NCI-H146 treated with DMSO at 0.1 percent for 48 hours (cell line): Measurements from ENCODE around the gene PLD4.
"Not testable (repeated sequence)": the region's sequence is repeated elsewhere in the genome, so short reads cannot be mapped to it uniquely, and the experiment has no call there.

Experiments used
- DNase-seq: peaks from one replicate; lab custom pipeline; 2025; ENCODE audit not compliant: unreplicated experiment; lab: John Stamatoyannopoulos, UW

The PLD4 gene

DNA sequence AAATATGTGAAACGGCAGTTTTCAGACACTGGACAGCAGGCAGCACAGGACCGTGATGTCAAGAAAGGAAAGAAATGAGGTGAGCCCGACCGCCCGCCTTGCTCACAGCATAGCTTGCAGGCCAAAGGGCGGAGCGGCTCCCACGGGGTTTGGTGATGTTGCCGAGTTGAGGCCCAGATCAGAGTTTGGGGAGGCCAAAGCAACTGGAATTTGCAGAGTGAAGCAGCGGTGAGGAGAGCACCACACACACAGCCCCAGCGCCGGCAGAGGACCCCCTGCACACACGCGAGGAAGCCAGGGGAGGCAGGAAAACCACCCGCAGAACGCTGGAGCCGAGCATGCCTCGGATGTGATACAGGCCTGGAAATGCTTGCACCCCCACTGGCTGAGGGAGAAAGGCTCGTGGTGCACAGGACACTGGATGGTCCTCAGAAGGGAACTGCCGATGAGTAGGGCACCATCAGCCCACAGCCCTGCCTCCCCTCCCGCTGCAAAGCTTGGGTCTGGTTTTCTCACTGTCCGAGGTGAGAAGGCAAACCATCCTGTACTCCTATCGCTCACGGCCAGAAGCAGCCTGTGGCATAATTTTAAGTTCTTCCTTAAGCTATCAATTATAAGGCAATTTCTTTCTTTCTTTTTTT lies 25.7 kb upstream of the PLD4 start:
- no peak for DNase-seq

- no peak for DNase-seq
These were observed 24.9 kb upstream of the PLD4 start for GRCh38 chr14:104899781-104900180.

- DNase-seq: no peak
These were observed 23.8 kb upstream of the PLD4 start for GRCh38 chr14:104900639-104901512.

DNA sequence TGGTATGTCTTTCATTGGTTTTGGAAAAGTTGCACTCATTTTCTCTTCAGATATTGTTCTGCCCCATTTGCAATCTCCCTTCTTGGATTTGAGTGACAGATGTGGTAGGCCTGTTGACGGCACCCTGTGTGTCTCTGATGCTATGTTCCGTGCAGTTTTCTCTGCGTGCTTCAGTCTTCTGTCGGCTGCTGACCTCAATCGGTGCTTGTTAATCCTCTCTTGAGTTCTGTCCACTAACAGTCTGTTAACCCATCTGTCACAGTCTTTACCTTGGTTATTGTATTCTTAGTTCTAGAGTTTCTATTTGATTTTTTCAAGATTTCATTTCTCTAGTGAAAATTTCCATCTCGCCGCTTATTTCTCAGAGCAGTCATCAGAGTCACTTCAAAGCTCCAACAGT lies 20.7 kb upstream of the PLD4 start:
- no peak for DNase-seq

DNA sequence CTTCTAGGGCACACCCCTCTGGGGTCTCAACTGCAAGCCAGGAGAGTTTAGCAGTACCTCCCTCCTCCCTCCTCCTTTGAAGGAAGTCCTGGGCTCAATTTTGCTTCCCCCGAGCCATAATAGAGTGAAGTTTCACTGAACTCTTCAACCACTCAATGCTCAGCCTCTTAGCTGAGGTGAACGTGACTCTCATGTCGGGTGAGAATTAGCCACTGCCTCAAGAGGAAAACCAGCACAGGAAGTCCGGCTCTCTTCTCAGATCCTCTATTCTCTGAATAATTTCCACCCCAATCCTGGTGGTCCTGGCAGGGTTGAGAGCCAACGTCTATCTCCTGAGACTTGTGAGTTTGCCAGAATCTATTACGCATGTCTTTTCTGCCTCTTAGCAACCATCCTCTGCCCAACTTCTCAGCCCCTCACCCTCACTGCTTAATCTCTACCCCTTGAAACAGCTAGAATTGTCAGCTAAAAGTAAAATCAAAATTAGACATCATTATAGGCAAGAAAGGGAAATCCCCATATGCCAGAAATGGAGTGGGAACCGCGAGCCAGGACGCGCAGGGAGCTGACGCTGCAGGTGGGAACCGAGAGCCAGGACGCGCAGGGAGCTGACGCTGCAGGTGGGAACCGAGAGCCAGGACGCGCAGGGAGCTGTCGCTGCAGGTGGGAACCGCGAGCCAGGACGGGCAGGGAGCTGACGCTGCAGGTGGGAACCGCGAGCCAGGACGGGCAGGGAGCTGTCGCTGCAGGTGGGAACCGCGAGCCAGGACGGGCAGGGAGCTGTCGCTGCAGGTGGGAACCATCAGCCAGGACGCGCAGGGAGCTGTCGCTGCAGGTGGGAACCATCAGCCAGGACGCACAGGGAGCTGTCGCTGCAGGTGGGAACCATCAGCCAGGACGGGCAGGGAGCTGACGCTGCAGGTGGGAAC lies 19.8 kb upstream of the PLD4 start:
- not testable (repeated sequence) for DNase-seq

DNA sequence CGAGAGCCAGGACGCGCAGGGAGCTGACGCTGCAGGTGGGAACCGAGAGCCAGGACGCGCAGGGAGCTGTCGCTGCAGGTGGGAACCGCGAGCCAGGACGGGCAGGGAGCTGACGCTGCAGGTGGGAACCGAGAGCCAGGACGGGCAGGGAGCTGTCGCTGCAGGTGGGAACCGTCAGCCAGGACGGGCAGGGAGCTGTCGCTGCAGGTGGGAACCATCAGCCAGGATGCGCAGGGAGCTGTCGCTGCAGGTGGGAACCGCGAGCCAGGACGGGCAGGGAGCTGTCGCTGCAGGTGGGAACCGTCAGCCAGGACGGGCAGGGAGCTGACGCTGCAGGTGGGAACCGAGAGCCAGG lies 19.1 kb upstream of the PLD4 start:
- not testable (repeated sequence) for DNase-seq

- DNase-seq: no peak
These were observed 16.4 kb upstream of the PLD4 start for GRCh38 chr14:104908303-104908702.

DNA sequence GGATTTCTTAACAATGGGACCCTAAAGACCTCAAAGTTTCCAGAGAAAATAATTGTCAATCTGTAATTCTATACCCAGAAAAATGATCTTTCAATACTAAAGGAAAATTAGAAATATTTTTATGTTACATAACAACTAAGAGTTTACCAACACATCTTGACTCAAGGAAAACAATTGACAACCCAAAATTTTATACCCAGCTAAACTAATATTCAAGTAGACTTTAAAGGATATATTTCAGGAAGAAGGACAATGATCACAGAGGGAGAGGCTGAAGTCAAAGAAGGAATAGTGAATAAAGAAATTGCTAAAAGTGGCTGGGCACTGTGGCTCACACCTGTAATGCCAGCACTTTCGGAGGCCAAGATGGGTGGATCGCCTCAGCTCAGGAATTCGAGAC lies 12.6 kb upstream of the PLD4 start:
- DNase-seq: no peak

DNA sequence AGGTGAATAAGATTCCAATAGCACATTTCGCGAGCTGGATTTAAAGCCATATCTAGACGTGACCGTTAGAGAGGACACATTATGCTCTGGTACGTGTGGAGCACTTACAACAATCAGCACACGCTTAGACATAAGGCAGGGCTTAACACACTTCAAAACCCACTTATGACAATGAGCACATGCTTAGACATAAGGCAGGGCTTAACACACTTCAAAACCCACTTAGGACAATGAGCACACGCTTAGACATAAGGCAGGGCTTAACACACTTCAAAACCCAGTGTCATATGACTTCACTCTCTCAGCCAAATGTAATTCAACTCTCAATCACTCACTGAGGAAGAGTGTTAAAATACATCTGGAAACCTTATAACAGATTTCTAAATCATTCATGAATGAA lies 11.2 kb upstream of the PLD4 start:
- no peak for DNase-seq

GRCh38 chr14:104917116-104917515 lies 7.6 kb upstream of the PLD4 start:
- no peak for DNase-seq

DNA sequence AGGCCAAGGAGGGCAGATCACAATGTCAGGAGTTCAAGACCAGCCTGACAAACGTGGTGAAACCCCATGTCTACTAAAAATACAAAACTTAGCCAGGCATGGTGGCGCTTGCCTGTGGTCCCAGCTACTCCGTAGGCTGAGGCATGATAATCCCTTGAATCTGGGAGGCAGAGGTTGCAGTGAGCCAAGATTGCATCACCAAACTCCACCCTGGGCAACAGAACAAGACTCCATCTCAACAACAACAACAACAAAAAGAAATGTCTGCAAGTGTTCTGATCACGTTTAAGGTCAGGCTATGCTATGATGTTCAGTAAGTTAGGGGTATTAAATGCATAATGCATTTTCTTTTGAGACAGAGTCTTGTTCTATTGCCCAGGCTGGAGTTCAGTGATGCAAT lies 6.7 kb upstream of the PLD4 start:
- DNase-seq: no peak

GRCh38 chr14:104919152-104919992 lies 5.3 kb upstream of the PLD4 start:
- DNase-seq: not testable (repeated sequence)

DNA sequence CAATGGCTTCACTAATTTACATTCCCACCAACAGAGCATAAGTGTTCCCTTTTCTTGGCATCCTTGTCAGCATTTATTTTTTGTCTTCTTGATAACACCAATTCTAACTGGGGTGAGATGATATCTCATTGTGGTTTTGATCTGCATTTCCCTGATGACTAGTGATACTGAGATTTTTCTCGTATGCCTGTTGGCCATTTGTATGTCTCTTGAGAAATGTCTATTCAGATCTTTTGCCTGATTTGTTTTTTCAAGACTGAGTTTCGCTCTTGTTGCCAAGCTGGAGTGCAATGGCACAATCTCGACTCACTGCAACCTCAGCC lies 4.7 kb upstream of the PLD4 start:
- no peak for DNase-seq

DNA sequence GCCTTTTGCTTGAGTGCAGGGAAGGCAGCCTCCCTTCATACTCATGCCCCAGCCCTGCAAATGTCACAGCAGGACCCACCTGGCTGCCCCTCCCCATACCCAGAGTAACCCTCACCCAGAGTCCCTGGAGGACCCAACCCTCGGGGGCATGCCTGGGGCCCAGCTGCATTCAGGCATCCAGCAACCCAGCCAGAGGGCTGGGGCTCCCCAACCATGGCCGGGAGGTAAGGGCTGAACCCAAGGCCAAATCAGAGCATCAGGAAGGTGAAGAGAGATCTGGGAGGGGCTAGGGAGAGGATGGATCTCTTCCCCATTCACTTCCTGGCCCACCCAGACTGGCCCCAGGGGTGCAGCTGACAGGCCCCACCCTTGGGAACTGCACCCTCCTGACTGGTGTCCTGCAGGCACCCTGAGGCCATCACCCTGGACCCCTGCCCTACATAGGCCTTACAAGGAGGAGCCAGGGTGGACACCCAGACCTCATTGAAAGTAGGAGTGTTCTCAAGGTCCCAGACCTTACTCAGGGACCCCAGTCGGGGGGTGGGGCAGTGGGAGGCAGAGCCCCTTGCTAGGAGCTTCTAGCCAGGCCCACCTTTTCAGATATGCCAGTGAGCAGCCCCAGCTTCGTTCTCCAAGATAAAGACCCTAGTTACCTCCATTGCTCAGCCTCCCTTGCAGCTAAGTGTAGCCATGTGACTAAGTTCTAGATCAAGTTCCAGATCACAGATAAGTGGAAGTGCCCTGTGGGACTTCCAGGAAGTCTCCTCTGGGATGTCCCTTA lies 849 bp upstream of the PLD4 start:
- no peak for DNase-seq

- DNase-seq: no peak
These were observed 655 bp downstream of the PLD4 start for GRCh38 chr14:104925214-104925854.

GRCh38 chr14:104925855-104926609 lies 1.4 kb downstream of the PLD4 start:
- DNase-seq: no peak

DNA sequence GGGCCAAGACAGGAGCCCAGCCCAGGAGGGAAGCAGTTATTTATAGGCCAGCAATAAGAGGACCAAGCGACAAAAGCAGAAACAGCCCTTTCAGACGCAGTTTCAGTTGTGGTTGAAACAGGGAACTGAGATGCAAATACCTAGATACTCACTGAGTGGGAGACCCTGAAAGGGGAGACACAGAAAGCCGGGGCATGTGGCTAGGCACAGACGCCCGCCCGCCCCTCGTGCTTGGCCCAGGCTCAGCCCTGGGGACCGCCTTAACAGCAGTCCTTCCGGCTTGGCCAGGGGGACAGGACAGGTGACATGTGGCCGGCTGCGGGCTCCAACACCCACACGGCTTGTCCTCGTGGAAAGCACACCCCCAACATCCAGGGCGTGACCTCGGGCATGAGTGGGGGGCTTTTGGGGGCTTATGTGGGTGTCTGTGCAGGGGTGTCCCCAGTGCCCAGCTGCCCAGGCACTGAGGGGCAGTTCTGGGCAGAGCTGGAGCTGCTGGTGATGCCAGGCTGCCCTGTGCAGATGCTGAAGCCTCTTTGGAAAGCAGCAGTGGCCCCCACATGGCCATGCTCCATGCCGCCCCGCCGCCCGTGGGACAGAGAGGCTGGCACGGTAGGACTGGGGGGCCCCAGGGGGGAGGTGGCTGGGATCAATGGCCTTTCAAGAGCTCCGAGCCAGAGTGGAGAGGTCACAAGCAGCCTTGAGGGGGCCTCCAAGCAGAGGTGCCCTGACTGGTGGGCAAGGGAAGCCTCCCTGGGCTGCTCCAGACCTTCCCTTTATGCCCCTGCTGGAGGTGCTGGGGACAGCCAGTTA lies 2.1 kb downstream of the PLD4 start:
- DNase-seq: no peak

DNA sequence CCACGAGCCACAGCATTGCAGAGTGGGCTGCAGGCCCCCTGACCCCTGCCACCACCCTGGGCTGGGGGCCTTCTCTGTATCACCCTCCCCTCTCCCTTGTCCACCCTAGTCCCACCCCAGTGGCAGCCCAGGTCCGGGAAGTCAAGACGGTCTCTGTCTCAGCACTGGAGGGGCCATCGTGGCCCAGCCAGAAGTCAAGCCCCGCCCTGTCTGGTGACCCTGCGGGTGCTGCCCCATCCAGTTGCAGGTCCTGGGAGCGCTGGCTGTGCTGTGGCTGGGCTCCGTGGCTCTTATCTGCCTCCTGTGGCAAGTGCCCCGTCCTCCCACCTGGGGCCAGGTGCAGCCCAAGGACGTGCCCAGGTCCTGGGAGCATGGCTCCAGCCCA lies 2.7 kb downstream of the PLD4 start:
- no peak for DNase-seq
